ENCODE measurements around the gene SWSAP1.
"Not testable (repeated sequence)": the region's sequence is repeated elsewhere in the genome, so short reads cannot be mapped to it uniquely, and the experiment has no call there.

Gene SWSAP1

DNA sequence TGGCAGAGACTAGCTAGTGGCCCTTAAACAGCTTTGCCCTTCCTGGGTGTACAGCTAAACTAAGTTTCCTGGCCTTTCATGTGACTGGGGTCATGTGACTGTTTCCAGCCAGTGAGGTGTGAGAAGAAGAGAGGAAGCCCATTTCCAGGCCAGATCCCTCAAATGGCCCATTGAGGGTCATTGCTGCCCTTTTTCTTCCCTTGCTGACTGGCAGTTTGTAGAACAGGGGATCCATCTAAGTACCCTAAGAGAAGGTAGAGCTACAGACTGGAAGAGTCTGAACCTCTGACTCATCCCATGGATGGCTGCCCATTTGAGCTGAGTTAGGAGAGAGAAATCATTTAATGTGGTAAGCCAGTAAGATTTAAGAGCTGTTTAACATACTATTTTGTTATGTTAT, 2.8 kb downstream of the SWSAP1 start:
- peak; percentile 50 for DNase-seq (ENCODE audit: low spot score)
- TF ChIP-seq, protein P1, sequence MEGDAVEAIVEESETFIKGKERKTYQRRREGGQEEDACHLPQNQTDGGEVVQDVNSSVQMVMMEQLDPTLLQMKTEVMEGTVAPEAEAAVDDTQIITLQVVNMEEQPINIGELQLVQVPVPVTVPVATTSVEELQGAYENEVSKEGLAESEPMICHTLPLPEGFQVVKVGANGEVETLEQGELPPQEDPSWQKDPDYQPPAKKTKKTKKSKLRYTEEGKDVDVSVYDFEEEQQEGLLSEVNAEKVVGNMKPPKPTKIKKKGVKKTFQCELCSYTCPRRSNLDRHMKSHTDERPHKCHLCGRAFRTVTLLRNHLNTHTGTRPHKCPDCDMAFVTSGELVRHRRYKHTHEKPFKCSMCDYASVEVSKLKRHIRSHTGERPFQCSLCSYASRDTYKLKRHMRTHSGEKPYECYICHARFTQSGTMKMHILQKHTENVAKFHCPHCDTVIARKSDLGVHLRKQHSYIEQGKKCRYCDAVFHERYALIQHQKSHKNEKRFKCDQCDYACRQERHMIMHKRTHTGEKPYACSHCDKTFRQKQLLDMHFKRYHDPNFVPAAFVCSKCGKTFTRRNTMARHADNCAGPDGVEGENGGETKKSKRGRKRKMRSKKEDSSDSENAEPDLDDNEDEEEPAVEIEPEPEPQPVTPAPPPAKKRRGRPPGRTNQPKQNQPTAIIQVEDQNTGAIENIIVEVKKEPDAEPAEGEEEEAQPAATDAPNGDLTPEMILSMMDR (IDR thresholded peaks at IDR 0.05; ENCODE audit: extremely low read depth, missing control alignments): no peak

DNA sequence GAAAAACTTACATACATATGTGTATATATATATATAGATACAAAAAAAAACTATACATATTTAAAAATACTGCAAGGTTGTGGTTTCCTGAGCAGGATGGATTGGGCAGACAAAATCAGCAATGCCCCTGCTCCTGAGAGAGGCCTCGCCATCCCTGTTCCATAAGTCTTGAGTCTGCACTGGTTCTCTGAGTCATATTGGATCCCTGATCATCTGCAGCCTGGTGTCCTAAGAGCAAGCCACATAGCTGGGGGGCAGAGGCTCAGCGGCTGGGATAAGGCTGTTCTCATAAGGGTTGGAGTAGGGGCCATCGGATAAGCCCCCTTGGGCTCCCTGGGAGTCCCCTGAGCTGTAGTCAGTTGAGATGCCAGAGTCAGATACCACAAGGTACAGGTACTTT, 3.3 kb downstream of the SWSAP1 start:
- TF ChIP-seq, protein P1 (IDR thresholded peaks at IDR 0.05; ENCODE audit: extremely low read depth, missing control alignments): no peak
- DNase-seq (ENCODE audit: low spot score): no peak

DNA sequence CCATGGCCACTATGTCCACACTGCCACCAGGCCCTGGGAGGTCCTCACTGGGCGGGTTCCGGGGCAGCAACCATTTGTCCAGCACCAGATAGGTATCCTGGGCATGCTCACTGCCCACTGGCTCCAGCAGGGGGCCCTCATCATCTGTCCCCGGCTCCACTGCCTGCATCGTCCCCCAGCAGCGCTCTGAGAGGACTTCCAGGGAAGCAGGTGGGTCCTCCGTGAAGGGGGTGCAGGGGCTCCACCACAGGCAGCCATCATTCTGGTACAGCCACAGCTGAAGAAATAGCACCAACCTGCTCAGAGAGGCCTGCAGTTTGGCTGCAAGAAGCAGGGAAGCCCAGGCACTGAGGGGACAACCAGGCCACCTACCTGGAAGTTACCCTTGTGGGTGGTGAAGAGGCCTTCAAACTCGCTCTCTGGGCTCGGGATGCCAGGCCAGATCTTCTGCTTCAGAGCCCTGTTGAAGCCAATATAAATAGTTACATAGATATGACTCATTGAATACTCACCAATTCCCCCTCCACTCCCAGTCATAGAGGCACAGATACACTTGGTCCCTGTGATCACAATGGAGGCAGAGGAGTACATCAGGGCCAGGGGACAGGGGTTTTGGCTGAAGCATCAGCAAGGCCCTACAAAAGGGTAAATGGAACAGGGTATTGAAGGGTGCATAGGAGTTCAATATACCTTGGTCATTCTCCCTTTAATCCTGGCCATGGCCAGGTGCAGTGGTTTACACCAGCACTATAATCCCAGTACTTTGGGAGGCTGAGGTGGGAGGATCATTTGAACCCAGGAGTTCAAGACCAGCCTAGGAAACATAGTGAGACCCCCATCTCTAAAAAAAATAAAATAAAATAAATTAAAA, 4.1 kb downstream of the SWSAP1 start:
- TF ChIP-seq, protein P1 (IDR thresholded peaks at IDR 0.05; ENCODE audit: extremely low read depth, missing control alignments): peak; percentile 73

DNA sequence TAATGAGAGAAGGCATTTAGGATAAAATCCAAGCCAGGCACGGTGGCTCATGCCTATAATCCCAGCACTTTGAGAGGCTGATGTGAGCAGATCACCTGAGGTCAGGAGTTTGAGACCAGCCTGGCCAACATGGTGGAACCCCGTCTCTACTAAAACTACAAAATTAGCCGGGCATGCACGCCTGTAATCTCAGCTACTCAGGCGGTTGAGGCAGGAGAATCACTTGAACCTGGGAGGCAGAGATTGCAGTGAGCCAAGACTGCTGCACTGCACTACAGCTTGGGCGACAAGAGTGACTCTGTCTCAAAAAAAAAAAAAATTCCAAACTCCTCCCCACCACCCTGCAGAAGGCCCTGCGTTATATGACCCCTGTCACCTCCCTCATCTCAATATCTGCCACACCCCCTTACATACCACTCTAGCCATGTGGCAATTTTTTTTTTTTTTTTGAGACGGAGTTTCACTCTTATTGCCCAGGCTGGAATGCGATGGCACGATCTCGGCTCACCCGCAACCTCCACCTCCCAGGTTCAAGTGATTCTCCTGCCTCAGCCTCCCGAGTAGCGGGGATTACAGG, 4.9 kb downstream of the SWSAP1 start:
- not testable (repeated sequence) for DNase-seq (ENCODE audit: low spot score)

More for the DNA sequence above, 4.1 kb downstream of the SWSAP1 start:
- DNase-seq (ENCODE audit: low spot score): peak; percentile 25

DNA sequence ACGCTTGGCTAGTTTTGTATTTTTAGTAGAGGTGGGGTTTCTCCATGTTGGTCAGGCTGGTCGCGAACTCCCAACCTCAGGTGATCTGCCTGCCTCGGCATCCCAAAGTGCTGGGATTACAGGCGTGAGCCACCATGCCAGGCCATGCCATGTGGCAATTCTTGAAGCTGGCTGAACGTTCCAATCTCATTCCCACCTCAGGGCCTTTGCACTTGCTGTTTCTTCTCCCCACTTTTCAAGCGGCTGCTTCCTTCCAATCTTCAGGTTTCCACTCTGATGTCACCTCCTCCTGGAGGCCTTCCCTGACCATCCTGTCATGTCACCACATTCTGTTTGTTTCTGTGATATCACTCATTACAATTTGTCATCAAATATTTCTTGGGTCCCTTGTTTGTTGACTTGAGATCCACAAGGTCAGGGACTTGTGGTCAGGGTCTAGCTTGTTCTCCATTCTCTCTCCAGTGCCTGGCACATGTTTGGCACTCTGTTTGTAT, 5.4 kb downstream of the SWSAP1 start:
- no peak for DNase-seq (ENCODE audit: low spot score)
- TF ChIP-seq, protein P1 (IDR thresholded peaks at IDR 0.05; ENCODE audit: extremely low read depth, missing control alignments): no peak

DNA sequence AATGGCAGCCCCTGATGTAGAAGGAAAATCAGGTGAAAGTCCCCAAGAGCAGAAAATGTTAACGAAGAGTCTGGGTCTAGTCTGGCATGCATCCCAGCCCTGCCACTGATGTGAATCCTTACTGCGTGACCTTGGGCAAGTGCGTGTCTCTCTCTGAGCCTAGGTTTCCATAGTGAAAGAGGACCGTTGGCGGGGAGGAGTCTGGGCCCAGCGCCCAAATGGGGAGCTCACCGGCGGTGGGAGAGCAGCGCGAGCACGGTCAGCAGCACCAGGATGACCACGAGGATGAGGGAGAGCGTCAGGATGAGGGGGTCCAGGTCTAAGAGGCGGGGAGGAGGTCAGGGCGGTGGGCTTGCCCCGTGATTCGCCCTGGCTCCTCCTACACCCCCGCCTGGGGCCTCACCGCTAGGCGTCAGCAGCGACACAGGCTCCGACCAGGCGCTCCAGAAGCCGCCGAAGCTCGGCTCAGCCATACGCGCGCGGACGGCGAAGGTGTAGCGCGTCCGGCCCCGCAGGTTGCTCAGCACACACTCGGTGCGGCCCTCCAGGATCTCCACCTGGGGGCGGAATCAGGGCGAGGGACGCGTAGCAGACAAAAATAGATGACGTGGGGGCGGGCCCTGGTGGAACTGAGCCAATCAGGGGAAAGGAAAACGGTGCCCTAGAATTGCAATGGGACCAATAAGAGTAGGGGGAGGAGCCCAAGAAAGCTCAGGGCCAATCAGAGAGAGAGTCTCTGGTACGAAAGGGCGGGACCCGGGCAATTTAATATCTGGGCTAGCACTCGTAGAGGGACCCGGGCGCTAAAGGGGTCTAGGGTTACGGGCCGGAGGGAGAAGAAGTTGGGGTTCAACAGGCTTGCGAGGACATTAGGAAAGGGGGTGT, 6.4 kb downstream of the SWSAP1 start:
- TF ChIP-seq, protein P1 (IDR thresholded peaks at IDR 0.05; ENCODE audit: extremely low read depth, missing control alignments): peak; percentile 52
- DNase-seq (ENCODE audit: low spot score): peak; percentile 98

DNA sequence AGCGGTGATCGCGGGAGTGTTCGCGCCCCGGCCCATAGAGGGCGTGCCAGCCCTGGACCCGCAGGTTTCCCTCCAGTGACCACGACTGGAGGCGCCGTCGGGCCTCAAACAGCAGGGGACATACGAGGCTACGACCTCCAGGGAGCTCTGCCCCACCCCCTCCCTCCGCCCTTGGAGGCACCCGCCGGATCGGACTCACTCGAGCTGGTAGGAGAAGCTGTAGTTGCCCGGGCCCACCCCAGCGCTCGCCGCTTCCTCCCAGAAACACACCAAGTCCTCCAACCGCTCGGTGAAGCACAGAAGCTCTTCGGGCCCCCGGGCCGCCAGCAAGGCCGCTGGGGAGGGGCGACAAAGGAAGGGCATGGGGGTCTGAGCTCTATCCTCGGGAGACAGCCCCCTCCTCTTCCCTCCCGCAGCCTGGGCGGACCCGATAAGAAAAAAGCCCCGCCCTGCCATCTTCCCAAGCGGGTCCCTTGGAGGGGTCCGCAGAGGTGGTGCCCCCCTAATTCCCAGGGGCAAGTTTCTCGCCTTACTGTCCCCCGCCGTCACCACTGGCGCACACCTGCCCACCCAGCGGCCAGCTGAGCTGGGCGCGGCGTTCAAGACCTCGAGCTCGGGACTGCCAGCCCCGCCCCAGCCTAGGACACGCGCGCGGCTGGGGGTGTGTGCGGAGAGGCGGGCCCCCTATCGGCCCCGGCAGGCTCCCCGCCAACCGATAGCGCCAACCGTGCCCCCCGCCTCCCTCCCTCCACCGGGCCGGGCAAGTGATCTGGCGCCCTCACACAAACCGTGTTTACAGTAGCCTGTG, 8.6 kb downstream of the SWSAP1 start:
- peak; percentile 77 for DNase-seq (ENCODE audit: low spot score)

More for the DNA sequence above, 8.6 kb downstream of the SWSAP1 start:
- TF ChIP-seq, protein P1 (IDR thresholded peaks at IDR 0.05; ENCODE audit: extremely low read depth, missing control alignments): peak; percentile 51

All from GM20000 (cell line).